NCI-H82 (cell line): ENCODE data around the gene FAM81B.

Experiments used
- DNase-seq: peaks from one replicate; lab custom pipeline; 2025; lab: John Stamatoyannopoulos, UW

The FAM81B gene

GRCh38 chr5:95403996-95404395 is 12.8 kb downstream of the FAM81B start:
- no peak for DNase-seq

GRCh38 chr5:95406426-95407090 is 15.4 kb downstream of the FAM81B start:
- DNase-seq: no peak

GRCh38 chr5:95410279-95410678 is 19.1 kb downstream of the FAM81B start:
- no peak for DNase-seq

GRCh38 chr5:95411474-95411873 is 20.3 kb downstream of the FAM81B start:
- DNase-seq: no peak

DNA sequence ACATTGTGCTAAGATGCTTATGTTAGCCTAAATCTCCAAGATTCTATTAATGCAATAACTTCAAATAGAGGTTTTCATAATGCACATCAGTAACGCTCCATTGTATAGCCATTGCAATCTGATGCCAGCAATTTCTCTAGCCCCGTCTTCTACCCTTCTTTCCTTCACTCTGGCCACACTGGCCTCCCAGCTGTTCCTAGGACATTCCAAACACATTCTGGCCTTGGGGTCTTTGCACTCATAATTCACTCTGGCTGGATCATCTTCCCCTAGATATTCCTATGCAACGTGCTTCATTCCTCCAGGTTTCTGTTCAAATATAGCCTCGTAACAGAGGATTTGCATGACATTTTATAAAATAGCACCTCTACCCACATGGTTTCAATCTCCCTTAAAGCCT is 23.3 kb downstream of the FAM81B start:
- no peak for DNase-seq

GRCh38 chr5:95417971-95418370 is 26.8 kb downstream of the FAM81B start:
- DNase-seq: no peak

GRCh38 chr5:95422838-95423237 is 31.7 kb downstream of the FAM81B start:
- DNase-seq: no peak

DNA sequence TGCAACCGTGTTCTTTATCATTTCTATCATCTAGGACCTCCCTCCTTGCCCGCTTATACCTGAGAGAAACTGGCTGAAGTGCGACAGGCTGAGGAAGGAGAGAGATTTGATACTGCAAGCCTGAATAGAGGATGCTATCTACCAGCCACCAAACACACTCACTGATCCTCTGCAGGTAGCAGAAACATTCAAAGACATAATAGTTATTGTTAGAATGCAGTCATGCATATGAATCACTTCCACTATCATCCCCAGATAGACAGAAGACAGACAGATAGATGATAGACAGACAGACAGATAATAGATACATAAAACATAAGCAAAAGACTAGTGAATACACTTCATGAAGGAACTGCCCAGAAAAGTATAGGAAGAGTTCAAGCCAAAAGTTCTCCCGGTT is 32.9 kb downstream of the FAM81B start:
- no peak for DNase-seq

- DNase-seq: no peak
Observed at GRCh38 chr5:95424526-95424925, 33.4 kb downstream of the FAM81B start.

DNA sequence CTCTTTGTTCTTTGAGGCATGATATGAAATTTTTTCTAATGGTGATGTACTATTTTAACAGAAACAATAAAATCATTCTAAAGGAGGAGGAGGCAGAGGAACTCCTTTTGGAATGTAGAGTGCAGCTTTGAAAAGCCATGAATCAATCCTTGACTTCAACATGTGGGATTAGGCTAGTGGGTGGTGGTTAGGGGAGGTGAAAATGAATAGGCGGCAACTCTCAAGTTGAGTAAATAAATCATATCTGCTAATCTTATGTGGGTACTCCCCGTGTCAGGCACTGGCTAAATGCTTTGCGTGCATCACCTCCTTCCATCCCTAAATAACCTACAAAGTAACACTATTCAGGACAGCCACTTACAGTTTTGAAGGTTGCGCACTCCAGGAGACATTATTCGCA is 35.1 kb downstream of the FAM81B start:
- DNase-seq: no peak

- no peak for DNase-seq
Observed at GRCh38 chr5:95432779-95433178, 41.6 kb downstream of the FAM81B start.

DNA sequence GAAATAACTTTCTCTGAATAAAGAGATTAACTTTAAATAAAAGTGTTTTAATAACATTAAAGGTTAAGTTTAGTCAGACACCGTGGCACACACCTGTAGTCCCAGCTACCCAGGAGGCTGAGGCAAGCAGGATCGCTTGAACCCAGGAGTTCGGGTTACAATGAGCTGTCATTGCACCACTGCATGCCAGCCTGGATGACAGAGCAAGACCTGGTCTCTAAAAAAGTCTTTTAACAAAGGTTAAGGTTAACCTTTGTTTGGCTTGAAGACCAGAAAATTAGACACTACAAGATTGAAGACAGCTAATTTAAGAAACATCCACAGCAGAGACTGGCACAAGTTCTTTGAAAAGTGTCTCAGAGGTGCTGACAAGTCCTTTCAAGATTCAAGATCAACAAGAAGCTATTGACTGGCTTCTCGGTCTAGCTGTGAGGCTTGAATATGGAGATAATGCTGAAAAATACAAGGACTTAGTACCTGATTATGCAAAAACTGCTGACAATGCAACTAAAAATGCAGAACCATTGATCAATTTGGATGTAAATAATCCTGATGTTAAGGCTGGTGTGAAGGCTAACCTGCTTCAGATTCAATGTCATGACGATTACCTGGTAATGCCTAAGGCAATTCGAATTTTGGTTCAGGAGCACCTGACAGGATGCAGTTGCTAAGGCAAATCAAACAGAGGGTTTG is 48.8 kb downstream of the FAM81B start:
- no peak for DNase-seq

GRCh38 chr5:95440825-95441224 is 49.7 kb downstream of the FAM81B start:
- DNase-seq: peak; percentile 10

DNA sequence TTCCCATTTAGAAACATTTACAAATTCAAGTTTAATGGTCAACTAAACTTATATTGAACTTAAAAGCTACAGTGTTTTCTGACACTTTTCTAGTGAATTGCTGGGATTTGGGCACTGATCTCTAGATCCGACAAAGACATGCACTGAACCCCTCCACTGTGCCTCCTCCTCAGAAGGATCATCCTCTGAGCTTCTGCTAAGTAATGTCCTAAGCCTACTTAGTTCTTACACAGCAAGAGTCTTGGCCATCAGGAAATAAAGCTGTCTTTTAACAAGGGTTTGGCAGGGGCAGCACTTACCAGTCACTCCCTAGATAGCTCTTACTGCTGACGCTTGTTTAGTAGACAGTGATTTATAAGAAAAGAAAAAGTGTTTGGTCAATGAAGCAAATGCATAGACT is 50.5 kb downstream of the FAM81B start:
- DNase-seq: peak; percentile 92

DNA sequence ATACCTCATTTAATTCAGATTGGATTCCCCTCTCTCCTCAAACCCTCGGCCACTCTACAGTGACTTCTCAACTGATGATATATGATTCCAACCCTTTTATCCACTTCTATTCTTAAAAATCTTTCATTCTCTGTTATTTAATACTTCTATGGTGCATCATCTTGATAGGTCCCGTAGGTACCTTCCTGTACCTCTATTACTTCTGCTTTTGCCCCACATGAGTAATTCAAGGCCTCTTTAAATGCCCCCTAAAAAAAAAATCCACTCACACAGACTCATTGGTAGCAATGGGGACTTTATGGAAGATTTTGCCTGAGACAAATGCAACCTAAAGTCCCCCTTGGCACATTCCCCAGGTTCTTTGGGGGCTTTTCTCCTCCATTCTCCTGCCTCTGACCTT is 54.3 kb downstream of the FAM81B start:
- no peak for DNase-seq

- DNase-seq: no peak
Observed at GRCh38 chr5:95445995-95446394, 54.8 kb downstream of the FAM81B start.

DNA sequence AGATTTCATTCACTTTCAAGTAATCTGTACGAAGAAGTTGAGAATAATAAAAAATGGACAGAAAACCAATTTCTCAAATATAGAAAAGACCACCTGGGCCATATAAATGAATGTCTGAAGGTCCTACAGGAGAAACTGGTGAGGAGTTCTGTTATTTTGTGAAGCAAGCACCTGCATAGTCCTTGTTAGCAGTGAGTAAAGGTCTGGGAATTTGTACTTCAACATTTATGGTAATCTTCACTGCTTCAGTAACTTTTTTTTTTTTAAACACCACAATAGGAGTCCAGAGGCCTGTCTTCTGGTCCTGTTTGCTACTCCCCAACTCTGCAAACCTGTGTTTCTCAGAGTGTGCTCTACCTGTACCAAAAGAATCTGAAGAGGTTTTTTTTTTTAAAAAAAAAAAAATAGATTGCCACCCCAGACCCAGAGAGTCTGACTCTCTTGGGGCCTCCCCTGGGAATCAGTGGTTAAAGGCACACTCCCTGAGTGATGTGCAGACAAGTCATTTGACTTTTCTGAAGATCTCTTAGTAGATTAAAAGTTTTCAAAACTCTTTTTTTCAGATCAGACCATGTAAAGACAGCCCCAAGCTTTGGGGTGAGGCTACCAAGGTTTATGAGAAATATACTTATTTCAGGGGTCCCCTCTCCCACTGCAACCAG is 55.5 kb downstream of the FAM81B start:
- no peak for DNase-seq

- no peak for DNase-seq
Observed at GRCh38 chr5:95447961-95448360, 56.8 kb downstream of the FAM81B start.

- peak; percentile 93 for DNase-seq
Observed at GRCh38 chr5:95448789-95449188, 57.6 kb downstream of the FAM81B start.

DNA sequence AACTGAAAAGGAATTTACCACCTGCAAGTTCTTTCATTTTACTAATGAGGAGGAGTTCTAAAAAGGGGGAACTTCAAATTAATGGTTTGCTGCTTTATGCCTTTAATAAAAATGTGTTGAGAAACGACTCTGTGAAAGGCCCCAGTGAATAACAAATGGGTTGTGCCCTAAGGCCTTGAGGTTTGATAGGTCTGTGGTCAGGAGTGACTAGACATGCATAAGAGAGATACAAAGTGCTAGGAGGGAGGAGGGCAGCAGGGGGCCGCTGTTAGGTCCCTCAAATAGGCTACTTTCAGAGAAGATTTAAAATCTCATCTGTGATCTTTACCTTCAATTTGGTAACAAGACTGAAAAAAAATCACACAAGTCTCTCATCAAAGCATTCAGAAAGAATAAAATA is 58.3 kb downstream of the FAM81B start:
- DNase-seq: peak; percentile 28

- no peak for DNase-seq
Observed at GRCh38 chr5:95454536-95454935, 63.4 kb downstream of the FAM81B start.

GRCh38 chr5:95460665-95461064 is 69.5 kb downstream of the FAM81B start:
- no peak for DNase-seq

GRCh38 chr5:95471487-95471886 is 80.3 kb downstream of the FAM81B start:
- no peak for DNase-seq
